HCT116 (cell line): Measurements from ENCODE around the gene HSP90AB1. TPM values are rescaled to one million over a fixed set of nuclear protein-coding genes. Genes with fewer than 3 reads are reported as not detected.
A peak's percentile ranks its signal among the peaks of the same experiment; 100 is the strongest.

Experiments used
- ATAC-seq: fragments of 200-7000 bp; cut with Tn5 transposase; 2 replicates; pipeline ENCODE4 v1.9.1; 2020; ENCODE audit warnings: mild to moderate bottlenecking, moderate library complexity
- BruUV-seq: library from RNA; stranded (reverse); fragments of 400-500 nt; replicated peaks from 2 replicates; lab custom pipeline; 2021; lab: Mats Ljungman, UMichigan
- CTCF ChIA-PET: fragments of 300-600 bp; sonication (Branson Sonifier 250); formaldehyde crosslinking; loops from one replicate; lab custom pipeline; 2021; ENCODE audit warnings: antibody characterized with exemption; lab: Charles Lee
- POLR2A ChIA-PET: fragments of 300-600, 350-600 bp; sonication (Branson Sonifier 250); formaldehyde crosslinking; loops from one replicate; lab custom pipeline; 2021; ENCODE audit warnings: antibody characterized with exemption; lab: Charles Lee
- RAD21 ChIA-PET, 2 experiments: fragments of 300-600 bp; sonication (Branson Sonifier 250); formaldehyde crosslinking; loops; one replicate each; lab custom pipeline; 2023; ENCODE audit warnings: low total read pairs in 2 of 2; ENCODE audit not compliant: uncharacterized antibody in 2 of 2, unreplicated experiment in 2 of 2, low non-redundant PET in 1 of 2; lab: Charles Lee
- DNase-seq: peaks from one replicate; pipeline ENCODE4 v3.0.0-alpha.2; 2010; ENCODE audit warnings: low read depth, low spot score
- H2AFZ ChIP-seq: fragments of 200-600 bp; shearing (Covaris generic), sonication (generic); 2 replicates; pipeline ENCODE4 v1.6.1; 2017; ENCODE audit warnings: low read depth, mixed run types, mixed read lengths, antibody characterized with exemption, low read length; ENCODE audit not compliant: poor library complexity, severe bottlenecking
- H3K27ac ChIP-seq: 2 replicates; pipeline ENCODE4 v1.5.1; 2012; ENCODE audit warnings: low read depth, low read length
- H3K27me3 ChIP-seq: fragments of 200-600 bp; sonication (generic); 2 replicates; pipeline ENCODE4 v1.6.1; 2016; ENCODE audit warnings: mixed run types, low read length, mixed read lengths; ENCODE audit not compliant: insufficient read depth
- H3K36me3 ChIP-seq, 2 experiments: fragments of 200-500 bp in 1 of 2; fragments of 200-600 bp in 1 of 2; sonication (Bioruptor generic) in 1 of 2; sonication (generic) in 1 of 2; 2 replicates each; pipeline versions ENCODE4 v1.5.1 to v1.6.1; 2014 to 2016; ENCODE audit warnings: low read length in 2 of 2, inconsistent platforms in 1 of 2, mixed read lengths in 1 of 2, mixed run types in 1 of 2; ENCODE audit not compliant: insufficient read depth in 2 of 2, control insufficient read depth in 1 of 2
- H3K4me1 ChIP-seq, 2 experiments: fragments of 200-600 bp in 1 of 2; sonication (generic) in 1 of 2; 2 replicates each; pipeline versions ENCODE4 v1.5.1 to v1.6.1; 2012 to 2017; ENCODE audit warnings: low read length in 2 of 2, inconsistent platforms in 1 of 2, mild to moderate bottlenecking in 1 of 2, mixed read lengths in 1 of 2, mixed run types in 1 of 2, moderate library complexity in 1 of 2; ENCODE audit not compliant: insufficient read depth in 2 of 2, control insufficient read depth in 1 of 2
- H3K4me2 ChIP-seq: fragments of 200-600 bp; sonication (generic); 2 replicates; pipeline ENCODE4 v1.6.1; 2017; ENCODE audit warnings: mixed run types, low read length, mixed read lengths
- H3K4me3 ChIP-seq, 2 experiments: fragments of 200-600 bp in 1 of 2; sonication (generic) in 1 of 2; replicated peaks in 1 of 2; 2 replicates each; pipeline ENCODE4 v1.5.1; 2011 to 2016; ENCODE audit warnings: low read length in 2 of 2, control low read depth in 1 of 2, low read depth in 1 of 2, mild to moderate bottlenecking in 1 of 2, mixed read lengths in 1 of 2, mixed run types in 1 of 2
- H3K79me2 ChIP-seq: fragments of 200-600 bp; sonication (generic); 2 replicates; pipeline ENCODE4 v1.6.1; 2017; ENCODE audit warnings: mild to moderate bottlenecking, mixed run types, low read length, moderate library complexity, mixed read lengths; ENCODE audit not compliant: insufficient read depth
- H3K9ac ChIP-seq: fragments of 200-600 bp; sonication (generic); 2 replicates; pipeline ENCODE4 v1.6.1; 2016; ENCODE audit warnings: low read length, mixed read lengths
- H3K9me2 ChIP-seq: fragments of 200-600 bp; sonication (generic), shearing (Covaris generic); 2 replicates; pipeline ENCODE4 v1.6.1; 2017; ENCODE audit warnings: mixed run types, mild to moderate bottlenecking, moderate library complexity; ENCODE audit not compliant: insufficient read depth
- H3K9me3 ChIP-seq, 2 experiments: fragments of 200-500 bp in 1 of 2; fragments of 200-600 bp in 1 of 2; sonication (Bioruptor generic) in 1 of 2; sonication (generic) in 1 of 2; 2 replicates each; pipeline ENCODE4 v1.6.1; 2014 to 2017; ENCODE audit warnings: low read length in 2 of 2, mixed read lengths in 2 of 2, inconsistent platforms in 1 of 2, low read depth in 1 of 2, mild to moderate bottlenecking in 1 of 2, mixed run types in 1 of 2, moderate library complexity in 1 of 2; ENCODE audit not compliant: control insufficient read depth in 1 of 2, insufficient read depth in 1 of 2
- H4K20me1 ChIP-seq: fragments of 200-600 bp; sonication (generic), shearing (Covaris generic); 2 replicates; pipeline ENCODE4 v1.6.1; 2017; ENCODE audit warnings: mixed run types, mild to moderate bottlenecking, moderate library complexity; ENCODE audit not compliant: insufficient read depth
- ATF3 ChIP-seq: IDR thresholded peaks from 2 replicates; pipeline ENCODE4 v1.6.1; 2012
- CEBPB ChIP-seq: IDR thresholded peaks from 2 replicates; pipeline ENCODE4 v1.6.1; 2012; ENCODE audit warnings: low read depth
- EGR1 ChIP-seq: IDR thresholded peaks from 2 replicates; pipeline ENCODE4 v1.6.1; 2012; ENCODE audit warnings: low read depth
- ELF1 ChIP-seq: IDR thresholded peaks from 2 replicates; pipeline ENCODE4 v1.6.1; 2012; ENCODE audit warnings: low read depth, borderline replicate concordance
- EZH2 ChIP-seq: fragments of 200-600 bp; sonication (generic); IDR thresholded peaks from 2 replicates; pipeline ENCODE4 v1.6.1; 2017; ENCODE audit warnings: antibody characterized with exemption, mixed run types
- EZH2phosphoT487 ChIP-seq: fragments of 200-600 bp; IDR thresholded peaks from 2 replicates; pipeline ENCODE4 v1.6.1; 2018; ENCODE audit warnings: antibody characterized with exemption, borderline replicate concordance
- POLR2A ChIP-seq: IDR thresholded peaks from 2 replicates; pipeline ENCODE4 v1.7.0; 2011; ENCODE audit warnings: borderline replicate concordance; ENCODE audit not compliant: insufficient read depth, insufficient read length; ENCODE audit errors: extremely low read depth
- POLR2AphosphoS5 ChIP-seq: IDR thresholded peaks from 2 replicates; pipeline ENCODE4 v1.6.1; 2011; ENCODE audit warnings: mild to moderate bottlenecking, low read depth, low read length, moderate library complexity
- RAD21 ChIP-seq: IDR thresholded peaks from 2 replicates; pipeline ENCODE4 v1.6.1; 2012; ENCODE audit warnings: low read depth, mild to moderate bottlenecking
- SIN3A ChIP-seq: IDR thresholded peaks from 2 replicates; pipeline ENCODE4 v1.6.1; 2012; ENCODE audit warnings: low read depth
- SP1 ChIP-seq: IDR thresholded peaks from 2 replicates; pipeline ENCODE4 v1.6.1; 2012; ENCODE audit warnings: low read depth
- SRF ChIP-seq: IDR thresholded peaks from 2 replicates; pipeline ENCODE4 v1.6.1; 2012; ENCODE audit warnings: low read depth
- TCF7L2 ChIP-seq: IDR thresholded peaks from 2 replicates; pipeline ENCODE4 v1.7.0; 2011; ENCODE audit warnings: borderline replicate concordance, inconsistent platforms; ENCODE audit not compliant: insufficient read depth, insufficient read length; ENCODE audit errors: extremely low read depth
- YY1 ChIP-seq: IDR thresholded peaks from 2 replicates; pipeline ENCODE4 v1.6.1; 2011; ENCODE audit warnings: low read length, low read depth, moderate library complexity, mild to moderate bottlenecking; ENCODE audit not compliant: insufficient replicate concordance; ENCODE audit errors: extremely low read depth
- ZFX ChIP-seq: fragments of 450-650 bp; IDR thresholded peaks from 2 replicates; pipeline ENCODE4 v1.6.1; 2017
- intact Hi-C: fragments of 100-400 bp; cut with micrococcal nuclease; formaldehyde crosslinking; loops from 2 replicates; pipeline ENCODE4 v1.10.0; 2022
- total RNA-seq: library from RNA; stranded (reverse); gene quantifications from one replicate; pipeline ENCODE4 v1.2.1, GENCODE V29; 2021; ENCODE audit not compliant: unreplicated experiment
- TF ChIP-seq, protein P1 (sequence below): IDR thresholded peaks from 2 replicates; pipeline ENCODE4 v1.6.1; 2012
- TF ChIP-seq, protein P2 (sequence below), 3 experiments: fragments of 200-600 bp in 1 of 3; sonication (generic) in 1 of 3; IDR thresholded peaks in 2 of 3; conservative IDR thresholded peaks in 1 of 3; 2 replicates each; pipeline ENCODE4 v1.5.1; 2012 to 2017; ENCODE audit warnings: low read depth in 2 of 3, low read length in 2 of 3, antibody characterized with exemption in 1 of 3, borderline replicate concordance in 1 of 3, control low read depth in 1 of 3, mild to moderate bottlenecking in 1 of 3, mixed read lengths in 1 of 3, mixed run types in 1 of 3, moderate library complexity in 1 of 3; ENCODE audit not compliant: insufficient read depth in 1 of 3

HSP90AB1 gene
- total RNA-seq, 1 experiment from 2014 or later: 2,554 TPM

DNA sequence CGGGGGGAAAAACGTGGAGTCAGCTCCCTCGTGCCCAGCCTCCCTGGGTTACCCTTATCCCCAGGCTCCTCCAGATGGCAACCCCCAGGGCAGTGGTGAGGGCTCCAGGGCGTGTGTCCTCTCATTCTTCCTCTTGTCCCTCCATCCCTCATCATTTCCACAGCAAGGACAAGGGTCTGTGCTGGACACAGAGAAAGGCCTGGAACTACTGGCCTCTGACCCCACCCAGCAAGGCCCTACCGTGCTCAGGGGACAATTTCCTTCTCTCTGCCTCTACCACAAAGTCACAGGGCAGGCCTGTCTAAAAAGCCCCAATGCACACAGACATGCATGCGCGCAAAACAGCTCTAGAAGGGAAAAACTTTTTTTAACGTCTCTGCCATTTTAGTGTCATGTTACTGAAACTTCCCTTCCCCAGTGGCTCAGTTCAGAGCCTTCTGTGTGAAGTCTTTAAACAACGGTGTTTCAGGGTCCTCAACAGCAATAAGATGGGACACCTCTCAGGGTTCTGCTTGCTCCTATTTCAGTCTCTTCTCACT is 11.5 kb downstream of the HSP90AB1 start:
- no peaks in the 10 kb centered on the region for H3K9me2 ChIP-seq
- peaks cover 22% of the 10 kb centered on the region for H3K79me2 ChIP-seq
- peak overlapping the region; percentile 99; the same call in 1 of the 2 replicates for H3K4me2 ChIP-seq
- peaks cover 16% of the 10 kb centered on the region; the same call in 1 of the 2 replicates for H4K20me1 ChIP-seq
- ATAC-seq (no peak), DNase-seq (no peak)
- no peak overlapping the region for H3K4me3 ChIP-seq
- intact Hi-C loops: no loop called here
- H3K36me3 ChIP-seq: peaks cover 9 to 19% of the 10 kb centered on the region in 2 experiments; a peak in 3 of 4 replicates
- no TSS peak for BruUV-seq
- peak overlapping the region; percentile 95 for H3K27ac ChIP-seq
- H2AFZ ChIP-seq: no peak overlapping the region
- POLR2A ChIA-PET: no interaction called here
- peak overlapping the region; percentile 93 for H3K9ac ChIP-seq
- RAD21 ChIA-PET: no interaction called here
- TF ChIP-seq EZH2: no peak
- no peak for TF ChIP-seq POLR2AphosphoS5
- TF ChIP-seq SIN3A: no peak
- TF ChIP-seq EGR1: no peak
- no peak for TF ChIP-seq YY1
- TF ChIP-seq SP1: no peak
- TF ChIP-seq ATF3: no peak
- TF ChIP-seq ZFX: no peak
- TF ChIP-seq, all 23 proteins: peak for 0
- Histone ChIP-seq H3K27me3 (no peaks in the 10 kb centered on the region), H3K9me3 (no peaks in the 10 kb centered on the region), H3K4me1 (peaks cover 2 to 24% of the 10 kb centered on the region in 2 experiments; a peak in 3 of 4 replicates)
- CTCF ChIA-PET: no interaction called here

- no TSS peak for BruUV-seq
- intact Hi-C loops: no loop called here
- ChIA-PET CTCF (no interaction called here), RAD21 (no interaction called here), POLR2A (no interaction called here)
- no peaks in the 10 kb centered on the region for H3K9me2 ChIP-seq
- peaks cover 11% of the 10 kb centered on the region; the same call in 1 of the 2 replicates for H4K20me1 ChIP-seq
- peaks cover 27% of the 10 kb centered on the region for H3K79me2 ChIP-seq
- no peak overlapping the region for H3K27ac ChIP-seq
- no peak overlapping the region for H3K9ac ChIP-seq
- H3K9me3 ChIP-seq: no peaks in the 10 kb centered on the region
- DNase-seq (no peak), ATAC-seq (no peak)
- H3K4me1 ChIP-seq: peaks cover 3 to 29% of the 10 kb centered on the region in 2 experiments
- H3K27me3 ChIP-seq: no peaks in the 10 kb centered on the region
- no peak overlapping the region for H3K4me2 ChIP-seq
- no peak overlapping the region for H2AFZ ChIP-seq
- peaks cover 6 to 18% of the 10 kb centered on the region in 2 experiments; a peak in 3 of 4 replicates for H3K36me3 ChIP-seq
- no peak overlapping the region for H3K4me3 ChIP-seq
- TF ChIP-seq EZH2phosphoT487 (no peak), SRF (no peak), SP1 (no peak), ELF1 (no peak), POLR2A (no peak), TCF7L2 (no peak), RAD21 (no peak), ZFX (no peak), EZH2 (no peak), CEBPB (no peak)
- TF ChIP-seq, protein P1, sequence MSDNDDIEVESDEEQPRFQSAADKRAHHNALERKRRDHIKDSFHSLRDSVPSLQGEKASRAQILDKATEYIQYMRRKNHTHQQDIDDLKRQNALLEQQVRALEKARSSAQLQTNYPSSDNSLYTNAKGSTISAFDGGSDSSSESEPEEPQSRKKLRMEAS: no peak
- TF ChIP-seq, protein P2, sequence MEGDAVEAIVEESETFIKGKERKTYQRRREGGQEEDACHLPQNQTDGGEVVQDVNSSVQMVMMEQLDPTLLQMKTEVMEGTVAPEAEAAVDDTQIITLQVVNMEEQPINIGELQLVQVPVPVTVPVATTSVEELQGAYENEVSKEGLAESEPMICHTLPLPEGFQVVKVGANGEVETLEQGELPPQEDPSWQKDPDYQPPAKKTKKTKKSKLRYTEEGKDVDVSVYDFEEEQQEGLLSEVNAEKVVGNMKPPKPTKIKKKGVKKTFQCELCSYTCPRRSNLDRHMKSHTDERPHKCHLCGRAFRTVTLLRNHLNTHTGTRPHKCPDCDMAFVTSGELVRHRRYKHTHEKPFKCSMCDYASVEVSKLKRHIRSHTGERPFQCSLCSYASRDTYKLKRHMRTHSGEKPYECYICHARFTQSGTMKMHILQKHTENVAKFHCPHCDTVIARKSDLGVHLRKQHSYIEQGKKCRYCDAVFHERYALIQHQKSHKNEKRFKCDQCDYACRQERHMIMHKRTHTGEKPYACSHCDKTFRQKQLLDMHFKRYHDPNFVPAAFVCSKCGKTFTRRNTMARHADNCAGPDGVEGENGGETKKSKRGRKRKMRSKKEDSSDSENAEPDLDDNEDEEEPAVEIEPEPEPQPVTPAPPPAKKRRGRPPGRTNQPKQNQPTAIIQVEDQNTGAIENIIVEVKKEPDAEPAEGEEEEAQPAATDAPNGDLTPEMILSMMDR (IDR thresholded peaks at IDR 0.05 in 2 of 3, conservative IDR thresholded peaks at IDR 0.05 in 1 of 3; ENCODE audit: borderline replicate concordance in 1 of 3, insufficient read depth in 1 of 3, low read depth in 2 of 3, low read length in 2 of 3): no peak
These were observed 12.0 kb downstream of the HSP90AB1 start for GRCh38 chr6:44258921-44259320.
